Activated CD8-positive, alpha-beta memory T cell treated with anti-CD3 and anti-CD28 coated beads, Interleukin-2, amount 50 U/mL, for 4 hours (primary cell): ENCODE measurements around the gene ITPR3.

ENCODE experiments used
- DNase-seq: peaks from one replicate; pipeline ENCODE4 v3.0.0-alpha.2; 2020

ITPR3 gene

DNA sequence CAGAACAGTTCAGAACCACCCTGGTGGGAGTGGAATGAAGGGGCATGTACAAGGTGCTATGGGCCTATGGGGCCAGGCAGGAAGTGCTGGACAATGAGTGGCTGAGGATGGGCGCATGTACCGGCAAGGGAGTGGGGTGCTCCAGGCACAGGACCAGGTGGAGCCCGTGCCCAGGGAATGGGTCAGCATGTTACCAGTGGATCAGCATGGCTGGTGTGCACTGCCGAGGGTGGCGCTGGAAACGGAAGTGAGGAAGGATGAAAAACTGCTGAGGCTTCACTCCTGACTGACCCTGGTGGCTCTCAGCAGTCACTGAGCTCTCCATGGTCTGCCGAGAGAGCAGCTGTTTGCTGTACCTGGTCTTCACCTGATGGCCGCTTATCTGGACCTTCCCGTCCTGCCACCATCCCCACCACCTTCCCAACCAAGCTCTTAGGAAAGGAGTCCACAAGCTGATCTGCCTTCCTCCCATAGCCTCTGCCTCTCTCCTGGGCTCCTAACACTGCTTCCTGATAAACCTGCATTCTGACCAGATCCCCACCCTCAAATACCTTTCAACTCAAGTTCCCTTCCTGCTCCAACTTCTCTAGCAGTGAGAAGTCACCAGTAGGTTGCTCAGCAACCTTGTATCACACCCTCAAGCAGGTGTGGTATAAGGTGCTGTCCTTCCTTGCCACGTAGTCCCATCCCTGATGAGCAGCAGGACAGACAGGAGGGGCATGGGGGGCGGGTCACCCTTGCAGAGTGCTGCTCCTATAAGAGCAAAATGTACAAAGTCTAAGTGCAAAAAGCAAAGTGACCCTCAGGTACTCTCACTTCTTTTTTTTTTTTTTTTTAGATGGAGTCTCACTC lies 83.3 kb downstream of the ITPR3 start:
- no peak for DNase-seq

DNA sequence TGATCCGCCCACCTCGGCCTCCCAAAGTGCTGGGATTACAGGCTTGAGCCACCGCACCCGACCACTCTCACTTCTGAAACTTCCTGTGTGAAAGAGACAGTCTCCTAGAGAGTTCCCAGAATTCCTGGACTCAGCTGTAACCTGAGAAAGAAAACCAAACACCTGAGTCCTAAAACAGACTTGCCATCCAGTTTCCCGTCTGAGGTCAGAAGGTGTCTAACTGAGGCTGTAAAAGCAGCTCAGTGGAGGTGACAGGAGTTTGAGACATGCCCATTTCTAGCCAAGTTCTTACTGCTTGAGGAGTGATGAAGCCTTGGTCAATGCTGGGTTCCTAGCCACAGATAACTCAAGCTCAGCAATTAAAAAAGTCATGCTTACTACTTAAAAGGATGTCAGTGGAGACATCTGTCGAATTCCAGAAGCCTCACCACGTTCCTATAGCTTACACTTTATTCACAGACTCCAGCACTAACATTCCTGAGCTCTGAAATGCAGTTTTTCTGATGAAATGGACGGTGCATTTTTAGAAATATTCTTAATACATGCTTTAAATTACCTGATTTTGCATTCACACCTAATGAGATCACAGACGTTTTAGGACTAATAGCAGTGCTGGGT lies 84.3 kb downstream of the ITPR3 start:
- DNase-seq: no peak

DNA sequence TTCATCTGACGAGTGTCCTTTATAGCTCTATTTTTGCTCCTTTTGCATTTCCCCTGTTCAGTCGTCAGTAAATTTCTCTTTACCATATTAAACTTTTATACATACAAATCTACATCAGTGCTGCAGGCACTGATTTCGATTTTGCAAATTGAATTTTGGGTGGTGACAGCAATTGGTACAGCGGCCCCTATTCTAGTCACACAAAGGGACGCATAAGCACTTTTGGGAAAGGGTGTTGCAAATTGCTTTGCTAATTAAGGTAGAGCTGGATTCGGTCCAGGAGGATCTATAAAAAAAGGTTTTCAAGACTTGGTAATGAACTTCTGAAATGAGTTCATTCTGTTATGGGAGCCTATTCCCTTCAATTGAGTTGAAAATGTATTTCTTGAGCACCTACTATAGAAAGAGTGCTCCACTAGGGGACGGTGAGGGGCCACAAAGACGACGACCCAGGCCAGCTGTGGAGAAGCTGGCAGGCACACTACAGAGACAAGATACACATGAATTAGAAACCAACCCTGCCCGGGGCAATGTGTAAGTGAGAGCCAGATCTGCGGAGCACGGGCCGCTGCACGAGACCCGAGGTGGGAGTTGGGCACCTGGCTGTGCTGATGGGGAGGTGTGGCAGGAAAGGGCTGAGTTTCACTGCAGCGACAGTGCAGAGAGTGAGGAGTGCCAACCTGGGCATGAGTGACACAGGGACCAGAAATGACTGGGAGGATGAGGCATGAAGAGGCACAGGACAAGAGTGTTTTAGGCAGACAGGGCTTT lies 85.0 kb downstream of the ITPR3 start:
- DNase-seq: no peak

DNA sequence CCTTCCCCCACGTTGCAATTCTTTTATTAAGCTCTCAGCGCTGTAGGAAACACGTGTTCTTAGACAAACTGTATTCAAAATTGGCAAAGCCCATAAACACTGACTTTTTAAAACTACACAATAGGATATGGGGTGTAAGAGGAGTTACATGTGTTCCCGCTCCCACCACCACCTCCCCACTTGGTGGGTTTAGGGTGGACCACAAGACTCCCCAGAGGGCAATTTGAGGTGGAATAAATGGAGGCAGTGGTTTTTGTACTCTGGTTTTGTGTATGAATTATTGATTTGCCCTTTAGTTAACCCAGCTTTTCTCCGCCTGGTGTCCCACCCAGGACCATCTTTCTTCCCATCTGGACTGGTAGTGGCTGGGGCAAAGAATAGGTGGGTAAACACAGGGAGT lies 86.6 kb downstream of the ITPR3 start:
- no peak for DNase-seq

DNA sequence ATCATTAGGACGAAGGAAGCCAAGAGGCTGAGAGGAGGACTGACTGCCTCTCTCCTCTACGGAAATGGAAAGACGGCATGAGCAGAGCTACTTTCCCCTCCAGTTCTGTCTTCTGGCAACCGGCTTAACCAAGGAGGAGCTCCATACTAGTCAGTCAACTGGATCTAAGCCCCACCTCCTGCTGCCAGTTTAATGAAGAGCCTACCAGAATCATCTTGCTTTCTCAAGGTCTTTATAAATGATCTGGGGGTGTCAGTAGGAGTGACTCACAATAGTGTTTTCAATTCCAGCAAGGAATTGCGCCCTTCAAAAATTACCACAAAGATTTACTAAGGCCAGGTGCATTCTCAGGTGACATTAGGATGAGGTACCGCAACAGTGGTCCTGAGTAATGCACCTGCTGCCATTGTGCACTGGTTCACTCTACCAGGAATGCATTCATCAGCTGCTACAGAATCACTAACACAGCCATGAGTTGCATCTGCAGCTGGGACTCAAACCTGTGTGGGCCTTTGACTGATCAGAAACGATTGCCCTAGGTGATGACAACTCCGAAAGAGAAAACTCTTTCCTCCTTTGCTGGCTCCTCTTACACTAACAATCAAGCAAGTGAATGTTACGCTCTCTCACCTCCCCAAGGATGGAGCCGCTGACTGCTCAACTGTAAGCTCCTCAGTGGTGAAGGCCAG lies 87.5 kb downstream of the ITPR3 start:
- DNase-seq: no peak

DNA sequence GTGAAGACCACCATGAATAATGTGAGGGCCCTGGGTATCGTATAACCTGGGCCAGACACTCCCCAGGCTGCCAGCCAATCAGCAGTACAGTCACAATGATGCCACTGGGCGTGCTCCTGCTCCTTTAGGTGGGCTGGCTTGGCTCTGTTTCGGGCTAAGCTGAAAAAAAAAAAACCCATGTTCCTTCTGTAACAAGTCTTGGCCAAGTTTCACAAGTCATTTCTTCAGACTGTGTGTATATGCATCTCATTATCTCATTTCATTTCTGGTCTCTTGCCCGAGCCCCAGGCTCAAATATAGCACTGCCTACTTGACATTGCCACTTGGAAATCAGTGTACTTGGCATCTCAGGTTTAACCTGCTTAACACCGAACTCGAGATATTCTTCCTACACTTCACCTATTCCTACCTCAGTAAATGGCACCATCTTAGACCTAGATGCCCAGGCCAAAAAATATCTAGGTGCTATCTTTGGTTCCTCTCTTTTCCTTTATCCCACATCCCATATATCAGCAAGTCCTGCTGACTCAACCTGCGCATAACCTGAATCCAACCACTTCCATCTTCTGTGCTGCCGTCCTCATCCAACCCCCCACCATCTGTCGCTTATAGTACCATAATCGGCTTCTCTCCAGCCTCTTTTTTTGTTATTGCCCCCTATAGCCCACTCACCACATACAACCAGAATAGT lies 88.6 kb downstream of the ITPR3 start:
- DNase-seq: no peak

DNA sequence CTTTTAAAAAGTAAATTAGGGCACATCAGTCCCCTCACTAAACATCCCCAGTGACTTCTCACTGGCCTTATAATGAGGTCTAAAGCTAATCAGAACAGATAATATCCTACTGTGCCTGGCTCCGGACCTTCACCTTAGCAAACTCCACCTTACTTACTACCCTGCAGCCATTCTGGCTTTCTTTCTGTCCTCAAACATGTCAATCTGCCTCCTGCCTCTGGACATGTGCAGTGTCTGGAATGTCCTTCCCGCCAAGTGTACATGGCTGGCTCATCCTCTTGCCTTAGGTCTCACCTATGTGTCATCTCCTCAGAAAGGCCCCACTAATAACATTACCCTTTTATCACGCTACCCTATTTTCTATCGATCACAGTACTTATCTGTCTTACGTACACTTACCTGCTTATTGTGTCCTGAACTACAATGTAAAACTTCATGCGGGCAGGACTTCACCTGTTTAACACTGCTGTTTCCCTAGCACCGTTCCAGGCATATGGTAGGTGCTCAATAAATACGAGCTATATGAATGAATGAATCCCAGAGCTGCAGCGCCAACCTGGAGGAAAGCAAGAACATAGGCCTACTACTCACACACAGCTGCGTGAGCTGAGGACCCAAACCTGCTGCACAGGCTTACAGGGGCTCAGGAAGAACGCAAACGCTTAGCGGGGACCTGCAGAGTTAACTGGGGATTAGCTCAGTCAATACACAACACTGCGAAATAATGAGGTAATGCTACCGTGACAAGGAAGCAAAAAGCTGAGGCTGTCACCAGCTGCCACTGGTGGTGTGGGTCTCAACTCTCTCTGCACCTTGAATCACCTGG lies 89.4 kb downstream of the ITPR3 start:
- DNase-seq: no peak

DNA sequence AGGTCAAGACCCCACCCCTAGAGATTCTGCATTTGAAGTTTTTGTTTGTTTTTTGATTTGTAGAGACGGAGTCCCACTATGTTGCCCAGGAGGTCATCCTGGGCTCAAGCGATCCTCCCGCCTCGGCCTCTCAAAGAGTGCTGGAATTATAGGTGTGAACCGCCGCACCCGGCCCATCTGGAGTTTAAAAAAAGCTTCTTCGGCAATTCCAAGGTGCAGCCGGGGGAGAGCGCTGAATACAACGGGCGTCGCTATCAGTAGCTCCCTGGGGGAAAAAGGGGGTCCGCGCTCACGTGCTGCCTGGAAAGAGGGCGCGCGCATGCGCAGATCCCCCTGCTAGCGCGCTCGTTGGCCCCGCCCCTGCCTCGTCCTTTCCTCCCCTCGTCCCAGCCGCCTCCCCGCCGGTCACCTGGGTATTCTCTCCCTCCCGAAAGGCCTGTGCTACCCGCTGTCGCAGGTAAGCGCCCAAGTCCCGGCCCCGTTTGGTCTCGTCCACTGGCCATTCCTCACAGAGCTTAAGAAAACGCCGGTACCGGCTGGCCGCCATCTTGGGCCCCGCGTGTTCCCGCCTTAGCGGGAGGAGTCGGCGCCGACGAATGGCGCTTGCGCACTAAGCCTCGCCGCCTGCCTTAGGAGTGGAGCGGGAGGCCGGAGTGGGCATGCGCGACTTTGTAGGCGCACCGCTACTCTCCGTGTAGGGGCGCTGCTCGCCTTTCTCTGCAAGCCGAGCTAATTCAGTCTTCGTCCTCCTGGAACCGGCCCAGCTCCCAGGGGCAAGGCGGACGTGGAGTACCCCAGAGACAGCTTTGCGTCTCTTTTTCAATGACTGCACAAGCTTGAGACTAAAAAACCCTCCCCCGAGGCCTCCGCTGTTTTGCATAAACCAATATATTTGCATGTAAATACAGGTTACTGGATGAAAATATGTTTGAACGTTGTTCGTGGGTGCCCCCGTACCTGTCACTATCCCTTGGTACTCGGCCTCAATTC lies 90.3 kb downstream of the ITPR3 start, which contains the start of gene UQCC2:
UQCC2 (minus strand) TSS at position 561 of the 990 bp plus-strand sequence; CDS start at position 547, 14 bp downstream.
- peak; percentile 96 for DNase-seq

DNA sequence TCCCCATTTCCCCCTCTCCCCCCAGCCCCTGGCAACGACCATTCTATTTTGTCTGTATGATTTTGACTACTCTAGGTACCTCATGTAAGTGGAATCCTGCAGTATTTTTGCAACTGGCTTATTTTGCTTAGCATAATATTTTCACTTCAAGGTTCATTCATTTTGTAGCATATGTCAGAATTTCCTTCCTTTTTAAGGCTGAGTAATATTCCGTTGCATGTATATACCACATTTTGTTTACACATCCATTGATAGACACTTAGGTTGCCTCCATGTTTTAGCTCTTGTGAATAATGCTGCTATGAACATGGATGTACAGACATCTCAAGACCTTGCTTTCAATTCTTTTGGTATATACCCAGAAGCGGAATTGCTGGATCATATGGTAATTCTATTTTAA lies 91.8 kb downstream of the ITPR3 start:
- no peak for DNase-seq

DNA sequence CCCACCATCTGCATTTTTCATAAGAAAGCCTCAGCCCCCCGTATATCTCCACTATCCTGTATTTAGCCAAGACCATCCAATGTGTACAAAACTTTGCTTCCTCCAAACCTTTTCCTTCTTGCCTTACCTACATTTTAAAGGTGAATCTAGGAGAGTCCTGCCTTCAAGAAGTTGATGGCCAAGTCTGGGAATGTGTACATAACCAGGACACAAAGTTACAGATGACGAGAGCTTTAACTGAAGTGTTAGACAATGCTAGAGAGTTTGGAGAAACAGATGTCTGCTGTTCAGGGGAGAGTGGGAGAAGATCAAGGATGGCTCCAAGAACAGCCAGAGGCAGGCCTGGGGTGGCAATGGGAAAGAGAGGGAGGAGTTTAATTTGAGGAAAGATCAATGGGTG lies 92.7 kb downstream of the ITPR3 start:
- DNase-seq: no peak

DNA sequence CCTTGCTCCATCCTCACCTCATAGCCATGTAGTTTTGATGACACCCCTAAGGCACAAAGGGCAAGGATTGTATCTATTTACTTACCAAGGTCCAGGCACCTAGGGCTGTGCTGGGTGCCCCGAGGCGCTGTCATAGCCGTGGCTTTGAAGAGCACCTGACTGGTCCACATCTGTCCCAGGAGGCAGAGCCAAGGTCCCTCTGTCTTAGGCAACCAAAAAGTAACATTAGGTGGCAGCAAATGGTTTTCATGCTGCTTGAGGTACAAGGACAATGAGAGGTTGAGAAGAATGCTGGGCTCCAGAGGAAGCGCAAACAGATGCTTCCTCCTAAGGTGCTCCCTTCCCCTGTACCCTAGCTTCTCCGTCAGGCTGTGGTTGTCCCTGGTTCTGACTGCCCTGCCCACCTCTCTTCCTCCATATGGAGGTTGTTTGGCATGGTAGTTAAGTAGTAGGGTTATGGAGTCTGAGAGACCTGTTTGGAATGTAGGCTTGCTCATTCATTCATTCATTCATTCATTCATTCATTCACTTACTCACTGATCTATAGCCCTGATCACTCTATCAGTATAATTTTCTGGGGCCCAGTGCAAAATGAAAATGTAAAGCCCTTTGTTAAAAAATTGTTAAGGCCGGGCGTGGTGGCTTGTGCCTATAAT lies 93.4 kb downstream of the ITPR3 start:
- DNase-seq: no peak

DNA sequence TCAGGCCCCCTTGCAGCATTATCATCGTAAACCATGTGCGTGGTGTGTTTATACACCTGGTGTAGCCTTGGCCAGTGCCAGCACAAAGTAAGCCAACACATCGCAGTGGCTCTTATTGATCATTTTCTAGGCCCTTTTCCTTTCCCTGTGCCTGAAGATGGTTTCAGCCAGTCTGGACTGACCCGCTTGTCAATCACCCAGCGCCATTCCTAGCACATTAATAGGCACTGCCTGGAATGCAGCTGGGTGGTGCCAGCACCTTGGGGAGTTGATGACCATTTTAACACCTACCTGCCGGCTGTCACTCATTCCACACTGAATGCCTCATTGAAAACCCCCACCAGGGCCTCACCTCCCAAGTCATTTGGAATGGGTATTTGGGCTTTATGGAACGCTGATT lies 95.3 kb downstream of the ITPR3 start:
- DNase-seq: no peak

DNA sequence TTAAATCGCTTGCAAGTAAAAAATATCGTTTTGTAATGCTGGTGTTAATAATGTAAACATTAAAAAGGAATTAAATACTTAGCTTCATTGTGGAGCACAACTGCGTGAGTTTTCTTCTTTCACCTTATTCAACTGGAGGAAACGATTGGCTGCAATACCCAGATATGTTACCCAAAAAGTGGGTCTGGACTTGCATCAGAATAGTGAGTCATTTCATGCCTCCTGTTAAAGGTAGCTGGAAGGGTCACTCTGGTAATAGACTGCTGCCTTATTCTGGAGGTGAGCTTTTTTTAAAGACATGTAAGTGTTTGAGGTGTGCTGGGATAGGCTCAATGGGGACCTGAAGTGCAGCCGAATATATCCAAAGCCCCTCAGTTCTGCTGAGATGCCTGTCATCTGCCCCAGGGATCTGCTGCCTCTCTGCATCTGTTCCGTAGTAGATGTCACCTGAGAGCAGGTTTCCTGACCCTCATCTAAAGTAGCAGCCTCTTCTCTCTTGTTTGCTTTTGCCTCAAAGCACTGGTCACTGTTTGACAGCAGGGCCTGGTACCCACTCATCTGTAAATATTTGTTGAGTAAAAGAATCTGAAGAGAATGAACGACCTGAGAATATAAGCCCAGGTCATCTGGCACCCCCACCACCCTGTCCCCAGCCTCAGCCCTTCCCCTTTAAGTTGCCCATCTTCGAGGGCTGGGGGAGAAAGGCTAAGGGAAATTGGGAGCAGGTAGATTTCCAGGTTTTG lies 95.9 kb downstream of the ITPR3 start:
- DNase-seq: no peak

DNA sequence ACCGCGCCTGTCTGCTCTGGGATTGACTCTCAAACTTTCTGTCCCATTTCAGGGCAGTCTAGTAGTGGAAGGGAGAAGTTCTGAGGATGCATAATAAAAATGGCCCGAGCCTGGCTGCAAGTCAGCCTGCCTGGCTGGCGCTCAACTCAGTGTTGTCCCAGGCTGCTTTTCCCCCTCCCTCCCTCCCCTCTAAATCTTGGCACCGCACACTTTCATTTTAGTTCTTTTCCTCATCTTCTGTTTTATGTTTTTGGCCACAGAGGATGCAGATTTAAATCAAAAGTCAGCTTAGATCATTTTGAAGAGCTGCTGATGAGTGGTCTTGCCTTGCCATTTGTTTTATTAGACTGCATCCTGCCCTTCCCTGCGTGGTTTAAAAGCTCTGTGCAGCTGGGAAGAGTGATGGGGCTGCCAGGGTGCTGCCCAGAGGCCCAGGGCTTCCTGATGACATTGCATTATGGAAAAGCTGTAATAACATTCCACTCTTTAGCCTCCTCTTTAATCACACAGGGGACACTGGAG lies 96.9 kb downstream of the ITPR3 start:
- DNase-seq: no peak

DNA sequence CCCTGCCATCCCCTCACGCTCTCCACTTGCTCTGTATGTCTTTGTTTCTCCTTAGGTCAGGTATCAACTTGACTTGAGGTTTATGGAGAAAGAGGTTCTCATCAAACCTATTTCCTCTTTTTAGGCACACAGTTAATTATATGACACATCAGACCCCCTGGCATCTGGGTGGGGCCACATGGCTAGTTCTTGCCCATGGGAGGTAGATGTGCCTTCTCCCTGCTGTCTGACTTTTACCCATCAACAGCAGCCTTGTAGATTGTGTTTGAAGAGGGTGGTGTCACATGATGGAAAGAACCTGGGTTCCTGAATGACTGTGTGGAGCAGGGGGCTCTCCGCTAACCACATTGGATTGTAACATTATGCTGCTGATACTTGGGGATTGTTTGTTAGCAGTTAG lies 97.6 kb downstream of the ITPR3 start:
- no peak for DNase-seq

DNA sequence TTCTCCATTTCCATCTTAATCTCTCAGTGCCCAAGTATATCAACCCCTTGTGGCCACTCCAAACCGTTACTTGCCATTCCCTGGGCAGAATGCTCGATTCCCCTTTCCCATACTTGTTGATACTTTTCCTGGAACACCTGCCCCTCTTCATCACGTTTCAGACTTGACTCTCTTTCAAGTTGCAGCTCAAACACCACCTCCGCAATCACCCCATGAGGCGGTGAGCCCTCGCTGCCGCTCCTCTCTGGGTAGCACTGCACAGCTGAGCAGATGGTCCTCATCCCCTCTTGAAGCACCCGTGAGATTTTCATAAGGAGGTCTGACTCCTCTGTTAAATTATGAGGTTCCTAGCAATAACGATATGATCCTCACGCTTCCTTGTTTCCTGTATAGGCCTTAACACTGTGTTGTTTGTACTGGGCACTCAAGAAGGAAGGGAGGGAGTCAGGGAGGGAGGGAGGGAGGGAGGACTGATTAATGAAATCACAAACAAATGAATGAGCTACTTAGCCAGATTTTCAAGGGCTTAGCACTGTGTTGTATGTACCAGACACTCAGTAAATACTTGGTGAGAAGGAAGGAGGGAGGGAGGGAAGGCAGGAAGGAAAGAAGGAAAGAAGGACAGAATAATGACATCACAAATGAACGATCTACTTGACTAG lies 98.3 kb downstream of the ITPR3 start:
- DNase-seq: no peak

DNA sequence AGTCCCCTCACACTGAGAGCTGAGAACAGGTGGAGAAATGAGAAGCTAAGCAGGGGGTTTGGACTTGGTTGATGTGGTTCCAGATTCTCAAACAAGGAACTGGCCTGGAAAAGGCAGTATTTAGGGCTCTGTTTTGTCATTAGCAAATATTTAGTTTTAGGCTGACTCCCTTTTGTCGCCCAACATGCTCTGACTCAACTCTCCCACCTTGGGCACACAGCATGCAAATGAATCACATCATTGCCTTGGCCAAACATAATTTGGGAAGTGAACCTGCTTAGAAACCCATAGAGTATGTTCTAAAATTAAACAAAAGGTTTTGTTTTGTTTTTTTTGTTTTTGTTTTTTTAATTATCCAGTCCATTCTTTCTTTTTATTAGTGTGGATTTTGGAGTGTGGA lies 99.9 kb downstream of the ITPR3 start:
- no peak for DNase-seq

DNA sequence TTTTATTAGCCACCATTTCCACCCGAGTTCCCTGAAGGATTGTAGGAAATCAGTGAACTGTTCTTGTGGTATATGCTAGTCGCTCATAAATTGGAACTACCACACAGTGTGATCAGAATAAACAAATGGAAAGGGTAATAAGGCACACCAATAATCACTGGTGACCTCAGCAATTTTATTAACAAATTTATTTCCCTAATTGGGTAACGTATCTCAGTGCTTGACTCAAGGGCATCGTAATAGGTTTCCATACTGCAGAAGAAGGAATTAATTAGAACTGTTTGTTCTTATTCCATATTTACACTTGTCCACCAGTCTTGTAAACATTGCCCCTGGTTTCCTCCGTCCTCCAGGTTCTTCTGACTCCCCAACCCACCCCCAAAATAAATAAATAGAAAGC lies 100.4 kb downstream of the ITPR3 start:
- no peak for DNase-seq
